ENCODE measurements around the gene CRTAC1.
A peak's percentile ranks its signal among the peaks of the same experiment; 100 is the strongest.

The CRTAC1 gene

GRCh38 chr10:97964748-97965147, 65.7 kb downstream of the CRTAC1 start:
- no peak for DNase-seq

- DNase-seq: no peak
Observed at GRCh38 chr10:97961945-97962344, 68.5 kb downstream of the CRTAC1 start.

- no peak for DNase-seq
Observed at GRCh38 chr10:97960269-97961056, 70.0 kb downstream of the CRTAC1 start.

GRCh38 chr10:97949462-97949861, 81.0 kb downstream of the CRTAC1 start:
- DNase-seq: no peak

- DNase-seq: no peak
Observed at GRCh38 chr10:97948822-97949221, 81.6 kb downstream of the CRTAC1 start.

- DNase-seq: no peak
Observed at GRCh38 chr10:97944772-97945171, 85.6 kb downstream of the CRTAC1 start.

GRCh38 chr10:97943294-97943693, 87.1 kb downstream of the CRTAC1 start:
- DNase-seq: no peak

- peak; percentile 39 for DNase-seq
Observed at GRCh38 chr10:97940534-97940933, 89.9 kb downstream of the CRTAC1 start.

GRCh38 chr10:97939446-97939990, 90.9 kb downstream of the CRTAC1 start:
- DNase-seq: peak; percentile 16

GRCh38 chr10:97937928-97938327, 92.5 kb downstream of the CRTAC1 start:
- peak; percentile 17 for DNase-seq

GRCh38 chr10:97937054-97937453, 93.4 kb downstream of the CRTAC1 start:
- peak; percentile 19 for DNase-seq

GRCh38 chr10:97936126-97936525, 94.3 kb downstream of the CRTAC1 start:
- peak; percentile 53 for DNase-seq

- peak; percentile 47 for DNase-seq
Observed at GRCh38 chr10:97932932-97933530, 97.4 kb downstream of the CRTAC1 start.

- no peak for DNase-seq
Observed at GRCh38 chr10:97931041-97931440, 99.4 kb downstream of the CRTAC1 start.

- peak; percentile 41 for DNase-seq
Observed at GRCh38 chr10:97928897-97929296, 101.5 kb downstream of the CRTAC1 start.

GRCh38 chr10:97927622-97928021, 102.8 kb downstream of the CRTAC1 start:
- DNase-seq: no peak

GRCh38 chr10:97926055-97926454, 104.4 kb downstream of the CRTAC1 start:
- DNase-seq: peak; percentile 36

GRCh38 chr10:97925308-97925938, 105.0 kb downstream of the CRTAC1 start:
- DNase-seq: peak; percentile 31

- DNase-seq: no peak
Observed at GRCh38 chr10:97924678-97925077, 105.7 kb downstream of the CRTAC1 start.

GRCh38 chr10:97923476-97923875, 106.9 kb downstream of the CRTAC1 start:
- no peak for DNase-seq

GRCh38 chr10:97923057-97923456, 107.4 kb downstream of the CRTAC1 start:
- no peak for DNase-seq

- DNase-seq: no peak
Observed at GRCh38 chr10:97922022-97922758, 108.2 kb downstream of the CRTAC1 start.

GRCh38 chr10:97921581-97922021, 108.8 kb downstream of the CRTAC1 start:
- no peak for DNase-seq

Data from activated effector memory CD4-positive, alpha-beta T cell treated with anti-CD3 and anti-CD28 coated beads, Interleukin-2, amount 50 U/mL, for 16 hours (primary cell).